Mononuclear cell (primary cell): ENCODE data around the gene TRIM22. TPM values are rescaled to one million over a fixed set of nuclear protein-coding genes. Genes with fewer than 3 reads are reported as not detected.

Experiments
- H3K27me3 ChIP-seq: 2 replicates; pipeline ENCODE4 v1.6.0; 2011; ENCODE audit warnings: low read length, control low read depth; ENCODE audit not compliant: insufficient read depth
- H3K4me1 ChIP-seq: 2 replicates; pipeline ENCODE4 v1.5.1; 2011; ENCODE audit warnings: mild to moderate bottlenecking, low read length, control low read depth; ENCODE audit not compliant: insufficient read depth
- H3K4me3 ChIP-seq: 2 replicates; pipeline ENCODE4 v1.5.1; 2011; ENCODE audit warnings: mild to moderate bottlenecking, low read length, moderate library complexity
- H3K9me3 ChIP-seq: 2 replicates; pipeline ENCODE4 v1.5.1; 2011; ENCODE audit warnings: low read depth, mild to moderate bottlenecking, control low read depth, low read length
- total RNA-seq: library from RNA; depleted of rRNA; stranded (reverse); fragments of >200 nt; gene quantifications from one replicate; pipeline ENCODE4 v1.2.3, GENCODE V29; 2012

The TRIM22 gene
- total RNA-seq, 1 donor, result 252 TPM

DNA sequence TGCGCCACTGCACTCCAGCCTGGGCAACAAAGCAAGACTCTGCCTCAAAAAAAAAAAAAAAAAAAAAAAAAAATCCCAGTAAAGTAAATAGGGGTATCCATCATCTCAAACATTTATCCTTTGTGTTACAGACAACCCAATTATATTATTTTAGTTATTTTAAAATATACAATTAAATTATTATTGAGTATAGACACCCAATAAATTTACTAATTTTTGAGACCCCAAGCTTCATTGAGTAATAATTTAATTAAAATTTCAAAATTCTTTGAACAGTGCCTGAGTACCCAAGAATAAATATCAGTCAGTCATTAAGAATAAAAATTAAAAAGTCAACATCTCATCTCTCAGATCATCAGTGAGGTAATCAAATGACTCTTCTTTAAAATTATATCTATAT, 64.4 kb downstream of the TRIM22 start, which contains the start of gene OR52N4:
Gene OR52N4, plus strand, starts transcription at position 301 of the 400 bp plus-strand sequence. CDS start 498 bp downstream, outside the sequence.
- Histone ChIP-seq H3K4me3 (no peak within 1 kb of the TSS), H3K4me1 (no peaks in the 10 kb centered on the region), H3K9me3 (no peaks in the 10 kb centered on the region), H3K27me3 (no peaks in the 10 kb centered on the region)

Other genes starting within 250 kb of the TRIM22 start
- not detected for gene OR51I1, start 248.3 kb upstream of the TRIM22 start, total RNA-seq
- not detected for gene OR51I2, start 240.5 kb upstream of the TRIM22 start, total RNA-seq
- gene OR52D1, start 201.1 kb upstream of the TRIM22 start, total RNA-seq, result not detected
- 0.21 TPM for gene UBQLN3, start 179.8 kb upstream of the TRIM22 start, total RNA-seq
- gene UBQLNL, start 173.1 kb upstream of the TRIM22 start, total RNA-seq, result 0.52 TPM
- 0.63 TPM for gene OR52H1, start 141.2 kb upstream of the TRIM22 start, total RNA-seq
- gene OR52B6, start 108.9 kb upstream of the TRIM22 start, total RNA-seq, result not detected
- 0.42 TPM for gene TRIM6, start 93.2 kb upstream of the TRIM22 start, total RNA-seq
- 7.2 TPM for gene TRIM34, start 64.8 kb upstream of the TRIM22 start, total RNA-seq
- gene TRIM5, start 4.7 kb upstream of the TRIM22 start, total RNA-seq, result 6.5 TPM
- 0.42 TPM for gene OR56B1, start 46.7 kb downstream of the TRIM22 start, total RNA-seq
- gene OR52N4, start 64.5 kb downstream of the TRIM22 start, total RNA-seq, result 1.0 TPM
- gene OR52N5, start 93.6 kb downstream of the TRIM22 start, total RNA-seq, result not detected
- not detected for gene OR52N1, start 101.5 kb downstream of the TRIM22 start, total RNA-seq
- not detected for gene OR52N2, start 119.1 kb downstream of the TRIM22 start, total RNA-seq
- gene OR52E6, start 152.1 kb downstream of the TRIM22 start, total RNA-seq, result not detected
- not detected for gene OR52E8, start 167.9 kb downstream of the TRIM22 start, total RNA-seq
- not detected for gene OR52E4, start 190.8 kb downstream of the TRIM22 start, total RNA-seq
- gene OR52E5, start 203.4 kb downstream of the TRIM22 start, total RNA-seq, result not detected